ENCODE results near the gene USP49.
"Not testable (repeated sequence)": the region's sequence is repeated elsewhere in the genome, so short reads cannot be mapped to it uniquely, and the experiment has no call there.

Gene USP49

DNA sequence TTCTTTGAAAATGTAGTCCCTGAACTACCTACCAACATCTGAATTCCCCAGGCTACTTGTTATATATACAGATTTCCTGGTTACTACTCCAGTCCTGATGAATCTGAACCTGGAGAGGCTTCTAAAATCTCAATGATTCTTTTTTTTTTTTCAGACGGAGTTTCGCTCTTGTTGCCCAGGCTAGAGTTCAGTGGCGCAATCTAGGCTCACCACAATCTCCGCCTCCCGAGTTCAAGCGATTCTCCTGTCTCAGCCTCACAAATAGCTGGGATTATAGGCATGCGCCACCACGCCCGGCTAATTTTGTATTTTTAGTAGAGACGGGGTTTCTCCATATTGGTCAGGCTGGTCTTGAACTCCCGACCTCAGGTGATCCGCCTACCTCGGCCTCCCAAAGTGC is 83.2 kb downstream of the USP49 start:
- not testable (repeated sequence) for DNase-seq (ENCODE audit: low spot score)

DNA sequence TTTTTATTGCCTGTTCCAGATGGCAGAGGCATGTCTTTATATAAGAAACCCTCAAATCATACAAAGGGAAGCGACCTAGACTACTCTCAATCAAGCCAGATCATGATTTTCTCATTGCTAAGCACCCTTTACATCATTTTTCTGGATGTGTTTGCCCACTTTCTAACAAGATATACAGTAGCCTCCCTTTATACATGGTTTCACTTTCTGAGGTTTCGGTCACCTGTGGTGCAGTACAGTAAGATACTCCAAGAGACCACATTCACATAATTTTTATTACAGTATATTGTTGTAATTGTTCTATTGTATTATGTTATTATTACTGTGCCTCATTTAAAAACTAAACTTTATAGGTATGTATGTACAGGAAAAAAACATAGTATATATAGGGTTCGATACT is 84.1 kb downstream of the USP49 start:
- no peak for DNase-seq (ENCODE audit: low spot score)

DNA sequence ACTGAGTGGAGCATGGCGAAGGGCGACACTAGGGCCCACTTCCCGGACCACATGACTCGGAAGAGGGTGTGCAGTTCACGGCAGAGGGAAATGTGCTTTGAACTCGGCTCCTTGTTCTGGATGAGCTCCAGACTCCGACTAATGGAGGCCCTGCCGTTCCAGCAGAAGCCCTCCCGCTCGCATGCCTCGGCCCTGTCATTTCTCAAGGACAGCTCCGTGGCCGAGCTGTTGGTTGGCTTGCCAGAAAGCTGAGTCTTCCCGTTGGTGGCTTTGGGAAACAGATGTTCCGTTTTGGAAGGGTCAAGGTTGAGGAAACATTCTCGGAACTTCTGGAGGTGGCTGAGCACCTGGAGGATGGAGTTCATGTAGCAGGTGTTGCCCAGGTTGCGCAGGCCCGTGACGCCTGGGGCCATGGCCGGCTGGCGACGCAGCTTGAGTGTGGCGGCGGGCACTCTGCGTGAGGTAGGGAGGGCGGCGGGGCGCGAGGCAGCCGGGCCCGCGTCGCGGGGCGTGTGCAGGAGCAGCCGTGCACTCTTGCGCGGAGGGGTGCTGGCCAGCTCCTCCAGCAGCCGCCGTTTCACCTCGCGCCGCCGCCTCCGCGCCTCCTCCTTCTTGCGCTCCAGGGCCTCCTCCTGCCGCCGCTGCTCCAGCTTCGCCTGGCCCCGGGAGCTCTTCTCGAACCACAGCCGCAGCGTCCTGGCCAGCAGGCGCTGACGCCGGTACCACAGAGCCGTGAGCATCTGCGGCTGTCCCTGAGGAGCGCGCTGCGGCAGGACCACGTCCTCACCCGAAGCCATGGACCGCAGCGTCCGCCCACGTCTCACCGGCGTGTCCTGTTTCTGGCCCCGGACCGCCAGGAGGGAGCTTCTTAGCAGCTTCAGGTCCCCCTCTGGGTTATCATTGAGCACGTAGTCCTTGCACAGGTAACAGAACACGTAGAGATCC is 89.1 kb downstream of the USP49 start:
- no peak for DNase-seq (ENCODE audit: low spot score)

DNA sequence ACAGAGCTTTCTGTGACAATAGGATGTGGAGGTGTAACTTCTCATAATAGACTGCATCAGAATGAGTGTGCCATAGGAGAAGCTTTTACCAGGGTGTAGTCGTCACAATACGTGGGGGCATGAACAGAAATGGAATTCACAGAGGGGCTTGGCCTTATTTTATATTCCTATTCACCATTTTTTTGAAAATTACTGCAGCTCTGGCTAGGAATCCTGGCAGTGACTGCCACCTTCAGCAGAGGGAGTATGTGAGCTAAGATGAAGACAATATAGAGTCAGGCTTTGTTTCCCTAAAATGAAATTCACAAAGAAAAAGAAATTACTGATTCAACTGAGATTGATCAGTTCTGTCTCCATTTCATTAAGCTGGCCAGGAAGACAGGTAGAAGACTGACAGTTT is 93.8 kb downstream of the USP49 start:
- DNase-seq (ENCODE audit: low spot score), result peak; percentile 35

DNA sequence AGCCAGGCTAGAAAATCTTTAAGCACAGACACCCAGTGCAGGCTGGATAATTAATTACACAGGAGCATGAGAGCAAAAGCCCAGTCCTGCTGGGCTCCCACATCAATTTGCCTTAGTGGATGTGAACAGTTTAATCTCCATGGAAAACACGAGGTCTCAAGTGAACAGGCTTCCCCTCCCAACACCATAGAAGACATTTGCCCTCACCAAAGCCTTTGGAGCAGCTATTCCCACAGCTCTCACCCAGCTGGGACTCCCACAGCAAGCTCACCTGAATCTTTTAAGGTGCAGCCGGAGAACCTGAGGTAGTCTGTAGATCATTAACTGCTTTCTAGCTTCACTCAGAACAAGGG is 95.6 kb downstream of the USP49 start:
- DNase-seq (ENCODE audit: low spot score), result no peak

DNA sequence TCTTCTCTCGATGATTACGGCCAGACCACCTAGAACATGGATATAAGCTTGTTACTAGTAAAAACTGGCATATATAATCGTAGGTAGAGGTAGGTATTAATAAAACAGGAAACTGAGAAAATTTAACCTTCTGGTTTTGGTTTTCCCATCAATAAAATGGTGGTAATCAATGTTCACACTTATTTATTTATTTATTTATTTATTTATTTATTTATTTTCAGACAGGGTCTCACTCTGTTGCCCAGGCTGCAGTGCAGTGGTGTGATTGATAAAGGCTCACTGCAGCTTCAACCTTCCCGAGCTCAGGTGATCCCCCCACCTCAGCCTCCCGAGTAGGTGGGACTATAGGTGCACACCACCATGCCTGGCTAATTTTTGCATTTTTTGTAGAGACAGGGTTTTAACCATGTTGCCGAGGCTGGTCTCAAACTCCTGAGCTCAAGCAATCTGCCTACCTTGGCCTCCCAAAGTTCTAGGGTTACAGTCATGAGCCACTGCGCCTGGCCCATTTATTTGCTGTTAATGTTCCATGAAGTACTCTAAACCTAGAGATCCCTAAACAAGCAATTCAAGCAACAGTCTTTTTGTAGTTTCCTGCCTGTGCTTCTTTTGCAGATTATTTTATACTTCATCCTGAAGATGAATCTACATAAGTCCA is 96.1 kb downstream of the USP49 start:
- DNase-seq (ENCODE audit: low spot score), result no peak

DNA sequence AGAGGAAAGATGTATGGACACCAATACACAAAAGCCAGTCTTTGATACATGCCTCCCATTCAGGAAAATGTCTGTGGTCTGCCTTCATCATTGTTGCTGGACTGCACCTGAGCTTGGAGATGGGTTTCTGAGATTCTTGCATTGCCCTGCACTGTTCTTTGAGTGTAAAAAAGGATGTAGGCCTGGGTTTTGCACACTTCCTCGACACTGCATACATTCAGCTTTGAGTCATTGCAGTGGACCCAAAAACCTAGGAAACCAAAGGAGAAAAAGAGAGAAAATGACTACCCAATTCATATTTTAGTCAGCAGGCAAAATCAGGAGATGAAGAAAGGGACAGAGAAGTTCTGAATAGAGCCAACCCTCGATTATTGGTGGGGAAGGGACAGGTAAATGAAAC is 98.7 kb downstream of the USP49 start:
- no peak for DNase-seq (ENCODE audit: low spot score)

DNA sequence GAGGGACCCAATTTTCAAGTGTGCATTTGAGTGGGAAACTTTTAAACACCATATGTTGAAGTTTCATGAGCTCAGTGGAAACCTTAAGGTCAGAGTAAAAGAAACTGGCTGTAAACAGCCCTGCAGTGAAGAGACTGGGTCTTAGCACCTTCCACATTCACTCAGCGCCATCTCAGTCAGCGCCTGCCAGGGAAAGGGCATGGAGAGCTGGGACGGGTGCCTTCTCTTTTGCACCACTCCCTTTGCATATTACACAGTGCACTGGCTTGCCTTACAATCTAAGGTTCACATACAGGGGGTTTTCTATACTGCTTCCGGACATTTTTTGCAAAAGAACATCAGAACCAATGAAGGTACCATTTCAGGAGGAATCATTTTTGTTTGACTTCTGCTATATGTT is 103.2 kb downstream of the USP49 start:
- no peak for DNase-seq (ENCODE audit: low spot score)

DNA sequence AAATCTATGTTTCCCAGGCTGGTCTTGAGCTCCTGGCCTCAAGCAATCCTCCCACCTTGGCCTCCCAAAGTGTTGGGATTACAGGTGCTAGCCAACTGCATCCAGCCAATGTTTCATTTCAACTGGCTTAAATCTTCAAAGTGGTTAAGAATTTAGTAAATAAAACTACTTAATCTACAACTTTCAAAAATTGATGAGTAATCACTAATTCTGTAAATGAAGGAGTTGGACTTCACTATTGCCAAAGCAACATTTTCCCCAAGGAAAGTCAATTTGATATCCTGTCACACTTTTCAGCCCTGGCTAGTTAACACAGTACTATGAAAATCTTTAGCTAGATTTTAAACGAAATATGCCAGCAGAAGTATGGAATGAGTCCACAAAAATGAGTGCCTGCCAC is 103.9 kb downstream of the USP49 start:
- DNase-seq (ENCODE audit: low spot score), result no peak

DNA sequence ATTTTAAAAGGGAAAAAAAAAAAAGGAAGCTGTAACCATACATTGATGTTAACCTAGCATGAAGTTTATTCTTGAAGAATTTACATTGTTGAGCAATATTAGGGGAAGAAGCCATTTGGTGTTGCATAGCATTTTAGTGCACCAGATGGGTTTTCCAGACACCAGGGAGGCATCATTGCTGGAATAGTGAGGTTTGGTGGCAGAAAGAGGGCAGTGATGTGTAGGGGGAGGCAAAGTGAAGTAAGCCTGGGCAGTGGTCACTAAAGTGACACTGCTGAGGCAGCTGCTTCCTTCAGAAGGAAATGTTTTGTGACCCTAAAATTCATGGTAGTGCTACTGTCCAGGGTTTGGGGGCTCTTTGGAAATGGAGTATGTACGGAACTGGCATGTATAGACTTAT is 105.1 kb downstream of the USP49 start:
- DNase-seq (ENCODE audit: low spot score), result no peak

DNA sequence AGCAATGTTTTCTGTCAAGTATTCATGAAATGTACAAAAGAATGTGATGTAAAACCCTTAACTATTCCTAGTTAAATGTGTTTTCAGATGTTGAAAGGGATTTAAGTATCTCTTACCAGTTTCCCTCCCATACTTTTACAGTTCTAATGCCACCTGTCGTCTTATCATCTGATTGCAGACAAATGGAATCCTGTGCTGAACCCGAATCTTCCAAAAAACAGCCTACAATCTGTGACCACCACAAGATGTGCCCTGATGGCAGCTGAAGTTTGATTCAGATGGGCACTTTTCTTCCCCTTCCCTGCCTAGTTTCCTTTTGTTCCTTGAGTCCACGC is 105.8 kb downstream of the USP49 start:
- DNase-seq (ENCODE audit: low spot score), result no peak

DNA sequence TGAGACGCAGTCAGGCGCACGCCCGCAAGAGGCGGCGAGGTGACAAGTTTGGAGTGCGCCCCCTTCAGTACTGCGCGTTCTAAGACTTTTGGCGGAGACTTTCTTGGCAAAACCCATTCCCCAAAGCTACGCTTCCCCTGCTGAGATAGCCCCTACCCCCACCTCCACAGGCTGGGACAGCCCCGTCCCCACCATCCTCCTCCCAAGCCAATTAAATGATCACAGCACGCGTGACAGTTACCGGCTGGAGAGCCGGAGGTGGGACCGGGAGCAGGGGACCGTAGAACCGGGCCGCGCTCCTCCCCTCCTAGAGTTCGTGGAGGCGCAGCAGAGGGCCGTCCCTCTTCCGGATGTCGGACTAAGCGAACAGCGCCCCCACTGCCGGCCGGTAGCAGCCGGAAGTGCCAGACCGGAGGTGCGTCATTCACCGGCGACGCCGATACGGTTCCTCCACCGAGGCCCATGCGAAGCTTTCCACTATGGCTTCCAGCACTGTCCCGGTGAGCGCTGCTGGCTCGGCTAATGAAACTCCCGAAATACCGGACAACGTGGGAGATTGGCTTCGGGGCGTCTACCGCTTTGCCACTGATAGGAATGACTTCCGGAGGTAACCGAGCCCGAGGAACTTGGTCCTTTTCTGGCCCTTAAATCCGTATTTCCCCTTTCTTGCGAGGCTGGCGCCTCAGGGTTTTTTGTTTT is 107.8 kb downstream of the USP49 start, which contains the start of gene TOMM6:
Gene TOMM6, plus strand, starts transcription at position 476 of the 699 bp plus-strand sequence. Its CDS starts 4 bp downstream, at position 480.
- peak; percentile 95 for DNase-seq (ENCODE audit: low spot score)

DNA sequence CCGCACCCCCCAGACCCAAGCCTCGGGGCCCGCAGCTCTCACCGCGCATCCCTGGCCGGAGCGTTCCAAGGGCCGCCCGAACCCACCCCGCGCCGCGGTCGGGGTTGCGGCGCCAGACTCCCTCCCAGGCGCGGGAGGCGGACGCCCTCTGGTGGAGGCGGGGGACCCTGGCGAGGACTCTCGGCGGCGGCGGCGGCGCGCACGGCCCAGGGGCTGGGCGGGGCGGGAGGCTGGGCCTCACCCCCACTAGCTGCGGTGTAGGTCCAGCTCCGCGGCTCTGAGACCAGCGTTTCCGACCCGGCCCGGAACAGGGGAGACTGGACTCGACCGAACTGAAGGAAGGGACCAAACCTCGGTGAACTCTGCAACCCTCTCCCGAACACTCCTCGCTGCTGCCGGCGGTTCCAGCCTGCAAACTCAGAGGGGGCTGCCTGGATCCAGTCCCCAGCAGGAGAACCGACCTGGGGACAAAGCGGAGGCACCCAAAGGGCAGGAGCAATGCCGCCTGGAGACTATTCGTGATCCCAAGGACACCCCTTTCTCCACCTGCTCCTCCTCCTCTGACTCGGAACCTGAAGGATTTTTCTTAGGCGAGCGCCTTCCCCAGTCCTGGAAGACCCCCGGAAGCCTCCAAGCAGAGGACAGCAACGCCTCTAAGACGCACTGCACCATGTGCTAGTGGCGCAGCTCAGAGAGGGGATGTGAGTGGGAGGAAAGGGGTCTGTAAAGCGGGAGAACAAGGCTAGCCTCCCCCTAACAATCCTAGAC is 108.5 kb downstream of the USP49 start:
- DNase-seq (ENCODE audit: low spot score), result peak; percentile 96

DNA sequence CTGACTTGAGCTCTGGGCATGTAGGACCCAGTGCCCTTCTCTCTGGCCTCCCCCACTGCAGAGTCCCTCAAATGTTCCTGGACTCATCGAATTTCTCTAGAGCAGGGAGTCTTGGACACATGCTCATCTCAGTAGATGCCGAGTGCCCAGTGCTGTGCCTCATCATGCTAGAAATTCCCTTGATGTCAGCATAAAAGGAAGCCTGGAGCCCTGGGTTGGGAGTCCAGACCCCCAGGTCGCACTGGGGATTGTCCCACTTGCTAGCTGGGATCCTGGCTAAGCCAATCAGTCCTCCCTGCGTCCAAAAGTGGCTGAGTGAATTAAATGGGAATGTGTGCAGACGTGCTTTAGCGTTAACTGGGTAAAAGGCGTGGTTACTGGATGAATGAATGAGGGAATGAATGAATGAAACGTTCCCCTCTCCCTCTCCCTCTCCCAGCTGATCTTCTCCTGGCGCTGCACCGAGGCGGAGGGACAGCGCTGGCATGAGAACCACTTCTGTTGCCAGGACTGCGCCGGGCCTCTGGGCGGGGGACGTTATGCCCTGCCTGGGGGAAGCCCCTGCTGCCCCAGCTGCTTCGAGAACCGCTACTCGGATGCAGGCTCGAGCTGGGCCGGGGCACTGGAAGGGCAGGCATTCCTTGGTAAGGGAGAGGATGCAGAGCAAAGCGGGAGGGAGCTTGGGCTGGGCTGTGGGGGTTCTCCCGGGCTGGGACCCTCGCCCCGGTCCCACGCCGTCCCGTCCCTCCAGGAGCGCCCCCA is 109.3 kb downstream of the USP49 start:
- peak; percentile 45 for DNase-seq (ENCODE audit: low spot score)

DNA sequence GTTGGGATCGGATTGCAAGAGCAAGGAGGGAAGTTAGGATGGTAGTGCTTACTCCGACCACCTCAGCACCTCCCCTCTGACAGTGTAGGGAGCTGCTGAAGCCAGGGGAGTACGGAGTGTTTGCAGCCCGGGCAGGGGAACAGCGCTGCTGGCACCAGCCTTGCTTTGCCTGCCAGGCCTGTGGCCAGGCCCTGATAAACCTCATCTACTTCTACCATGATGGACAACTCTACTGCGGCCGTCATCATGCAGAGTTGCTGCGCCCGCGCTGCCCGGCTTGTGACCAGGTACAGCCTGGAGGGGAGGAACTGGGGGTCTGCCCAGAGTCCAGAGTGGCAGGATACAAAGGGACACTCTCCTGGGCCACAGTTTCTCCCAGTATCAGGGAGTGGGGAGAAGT is 109.9 kb downstream of the USP49 start:
- DNase-seq (ENCODE audit: low spot score), result no peak

DNA sequence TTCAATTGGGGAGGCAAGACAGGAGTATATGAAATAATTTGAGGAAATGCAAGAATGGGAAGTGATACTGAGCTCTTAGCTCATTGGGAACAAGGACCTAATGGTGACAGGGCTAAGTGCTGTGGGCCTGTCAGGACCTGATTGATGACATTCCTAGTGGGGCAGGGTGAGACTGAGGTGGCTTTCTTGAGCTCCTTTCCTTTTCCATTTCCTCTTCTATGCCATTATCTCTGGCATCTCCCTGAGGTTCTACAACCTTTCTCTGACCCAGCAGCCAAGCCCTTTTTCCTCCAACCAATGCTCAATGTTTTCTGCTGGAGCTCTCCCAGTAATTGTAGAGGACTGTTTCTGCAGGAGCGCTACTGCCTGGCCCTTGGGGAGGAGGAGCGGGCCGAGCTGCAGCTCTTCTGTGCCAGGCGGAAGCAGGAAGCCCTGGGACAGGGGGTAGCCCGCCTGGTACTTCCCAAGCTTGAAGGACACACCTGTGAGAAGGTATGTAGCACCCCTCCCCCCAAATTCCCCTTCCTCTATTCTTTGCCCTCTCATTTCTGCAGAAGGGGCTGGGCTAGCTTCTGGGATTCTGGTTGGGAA is 110.5 kb downstream of the USP49 start:
- DNase-seq (ENCODE audit: low spot score), result no peak

DNA sequence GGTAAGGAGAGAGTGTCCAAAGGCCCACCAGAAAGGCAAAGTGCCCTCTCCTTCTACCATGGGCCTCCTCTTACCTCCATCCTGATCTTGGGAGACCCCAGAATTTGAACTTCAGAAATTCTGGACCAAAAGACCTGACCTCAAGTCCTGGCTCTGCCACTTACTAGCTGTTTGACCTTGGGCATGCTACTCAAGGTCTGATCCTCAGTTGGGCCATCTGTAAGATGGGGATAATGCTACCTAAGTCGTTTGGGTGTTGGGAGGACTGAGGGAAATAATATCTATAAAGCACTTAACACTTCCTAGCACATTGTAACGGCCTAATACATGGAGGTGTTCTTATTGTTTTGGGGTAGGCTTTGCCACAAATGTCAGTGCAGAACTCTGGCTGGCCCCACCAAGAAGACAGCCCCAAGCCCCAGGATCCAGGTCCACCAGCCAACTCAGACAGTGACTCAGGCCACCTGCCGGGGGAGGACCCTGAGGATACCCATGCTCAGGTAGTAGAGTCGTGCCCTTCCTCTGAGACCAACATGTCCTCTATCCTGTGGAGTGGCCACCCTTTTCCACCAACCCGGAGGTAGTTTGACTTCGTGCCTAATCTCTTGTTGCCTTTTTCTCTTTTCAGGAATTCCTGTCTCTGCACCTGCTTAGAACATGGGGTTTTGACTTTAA is 111.9 kb downstream of the USP49 start:
- no peak for DNase-seq (ENCODE audit: low spot score)

DNA sequence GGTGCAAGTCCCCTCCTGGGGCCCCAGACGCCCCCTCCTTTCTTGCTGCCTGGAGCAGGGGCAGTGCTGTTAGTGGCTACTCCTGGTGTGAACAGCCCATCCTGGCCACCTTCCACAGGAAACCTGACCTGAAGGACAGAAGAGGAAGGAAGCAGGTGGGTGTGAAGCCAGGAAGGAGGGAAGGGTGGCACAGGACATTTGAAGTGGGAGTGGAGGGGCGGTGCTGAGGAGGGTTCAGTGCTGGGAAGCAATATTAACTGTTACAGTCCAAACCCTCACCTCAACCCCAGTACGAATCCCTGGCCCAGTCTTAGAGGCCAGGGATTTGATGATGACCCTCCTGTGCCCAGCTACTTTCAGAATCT is 113.8 kb downstream of the USP49 start:
- no peak for DNase-seq (ENCODE audit: low spot score)

DNA sequence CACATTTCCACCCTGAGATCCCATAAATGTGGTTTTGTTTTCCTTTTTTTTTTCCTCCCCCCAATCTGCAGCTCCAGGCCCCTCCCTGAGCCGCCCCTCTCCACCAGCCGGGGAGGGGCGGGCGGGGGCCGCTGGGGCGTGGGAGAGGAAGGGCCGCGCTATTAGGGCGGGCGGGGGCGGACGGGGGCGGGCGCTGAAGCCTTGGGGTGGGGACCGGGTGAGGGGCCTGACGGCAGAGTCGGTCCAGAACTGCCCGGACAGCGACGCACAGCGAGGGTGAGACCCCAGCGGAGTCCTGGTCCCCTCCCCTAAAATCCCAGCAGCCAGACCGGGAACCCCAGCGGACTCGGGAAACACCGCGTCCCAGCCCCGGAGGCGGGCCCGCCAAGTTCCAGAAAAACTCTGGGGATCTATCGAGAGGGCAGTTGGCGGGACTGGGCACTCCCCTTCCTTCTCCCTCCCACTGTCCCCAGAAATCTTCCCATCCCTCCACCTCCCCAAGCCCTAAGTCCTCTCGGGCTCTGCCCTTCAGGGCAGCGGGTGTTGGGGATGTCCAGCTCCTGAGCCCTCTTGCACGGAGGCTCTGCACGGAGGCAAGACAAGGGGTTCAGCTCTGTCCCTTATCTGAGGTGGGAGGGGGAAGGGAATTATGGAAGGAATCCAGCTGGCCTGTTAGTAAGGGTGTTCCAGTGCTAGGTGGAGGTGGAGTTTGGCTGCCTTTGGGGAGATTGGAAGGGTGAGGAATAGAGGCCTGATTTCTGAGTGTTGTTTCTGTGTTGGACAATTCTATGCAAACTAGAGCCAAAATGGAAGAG is 114.4 kb downstream of the USP49 start, which contains the start of gene PRICKLE4:
Gene PRICKLE4, plus strand, starts transcription at position 232 of the 815 bp plus-strand sequence. CDS start 2,692 bp downstream, outside the sequence.
- peak; percentile 38 for DNase-seq (ENCODE audit: low spot score)
